ENCODE data around the gene GRM8.
A peak's percentile ranks its signal among the peaks of the same experiment; 100 is the strongest.

The GRM8 gene

GRCh38 chr7:126776498-126776897 is 476.2 kb downstream of the GRM8 start:
- no peak for DNase-seq (ENCODE audit: low read depth, low spot score)
- H3K27ac ChIP-seq = no peak overlapping the region

GRCh38 chr7:126774077-126774476 is 478.7 kb downstream of the GRM8 start:
- H3K27ac ChIP-seq = no peak overlapping the region
- no peak for DNase-seq (ENCODE audit: low read depth, low spot score)

- no peak for DNase-seq (ENCODE audit: low read depth, low spot score)
- H3K27ac ChIP-seq = no peak overlapping the region
These were observed 483.9 kb downstream of the GRM8 start for GRCh38 chr7:126768836-126769235.

DNA sequence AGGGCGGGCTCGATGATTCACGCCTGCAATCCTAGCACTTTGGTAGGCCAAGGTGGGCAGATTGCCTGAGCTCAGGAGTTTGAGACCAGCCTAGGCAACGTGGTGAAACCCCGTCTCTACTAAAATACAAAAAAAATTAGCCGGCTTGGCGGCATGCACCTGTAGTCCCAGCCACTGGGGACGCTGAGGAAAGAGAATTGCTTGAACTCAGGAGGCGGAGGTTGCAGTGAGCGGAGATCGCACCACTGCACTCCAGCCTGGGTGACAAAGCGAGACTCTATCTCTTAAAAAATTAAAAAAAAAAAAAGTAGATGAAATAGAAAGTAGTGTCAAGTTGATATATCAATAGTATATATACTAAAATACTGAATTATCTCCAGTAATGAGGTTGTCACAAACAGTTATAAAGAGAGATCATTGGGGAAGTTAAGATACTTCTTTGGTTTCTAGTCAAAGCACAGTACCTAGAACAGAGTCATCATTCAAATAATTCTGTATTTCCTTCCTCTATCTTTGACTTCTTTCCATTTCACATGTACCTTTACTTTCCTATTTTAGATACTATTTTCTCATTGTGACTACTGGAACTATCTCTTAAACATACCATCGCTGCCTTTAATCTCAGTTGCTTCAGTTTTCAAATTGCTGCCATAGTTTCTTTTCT is 491.7 kb downstream of the GRM8 start:
- DNase-seq (ENCODE audit: low read depth, low spot score) = no peak
- no peak overlapping the region for H3K27ac ChIP-seq

DNA sequence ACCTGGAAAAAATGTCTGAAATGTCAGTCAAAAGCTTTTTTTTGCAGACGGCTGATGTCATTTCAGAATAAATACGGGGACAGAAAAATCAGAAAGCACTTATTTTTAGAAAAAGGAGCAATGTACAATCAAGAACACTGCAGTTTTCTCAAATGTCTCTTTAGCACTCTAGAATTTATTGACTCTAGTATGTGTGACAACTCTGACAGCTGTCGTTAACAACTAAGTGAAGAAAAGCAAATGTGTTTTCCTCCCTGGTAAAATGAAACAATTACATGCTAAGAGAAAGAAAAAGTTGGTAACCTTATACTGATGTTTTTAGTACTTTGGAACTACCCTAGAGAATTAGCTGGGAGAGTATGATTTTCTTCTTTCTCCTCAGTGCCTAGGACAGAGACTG is 497.4 kb downstream of the GRM8 start:
- no peak overlapping the region for H3K27ac ChIP-seq
- no peak for DNase-seq (ENCODE audit: low read depth, low spot score)

DNA sequence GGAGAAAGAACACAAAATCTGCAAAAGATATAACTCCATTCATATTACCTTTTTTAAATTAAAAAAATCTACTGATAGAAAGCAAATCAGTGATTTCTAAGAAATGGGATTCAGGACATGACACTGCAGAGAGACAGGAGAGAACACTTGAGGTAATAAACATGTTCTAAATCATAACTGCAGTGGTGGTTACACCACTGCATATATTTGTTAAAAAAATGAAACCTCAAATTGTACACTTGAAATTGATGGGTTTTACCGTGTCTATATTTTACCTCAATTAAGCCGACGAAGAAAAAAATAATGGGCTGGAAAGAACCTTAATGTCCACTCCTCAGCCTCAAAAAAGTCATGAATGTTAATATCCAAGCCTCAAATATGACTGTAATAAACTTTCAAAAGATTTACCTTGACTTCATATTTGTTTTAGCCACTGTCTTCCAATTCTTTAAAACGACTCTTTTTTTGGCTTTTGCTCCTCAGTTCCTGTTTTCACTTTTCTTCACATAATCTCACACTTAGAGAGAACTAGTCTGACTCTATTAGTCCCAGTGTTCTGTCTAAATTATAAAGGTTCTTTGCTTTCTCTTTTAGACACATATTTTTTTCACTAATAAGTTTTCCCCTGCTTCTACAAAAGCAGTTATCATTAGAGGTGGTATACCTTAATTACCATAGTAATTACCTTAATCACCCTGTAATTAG is 502.4 kb downstream of the GRM8 start:
- no peak for DNase-seq (ENCODE audit: low read depth, low spot score)
- H3K27ac ChIP-seq = no peak overlapping the region

DNA sequence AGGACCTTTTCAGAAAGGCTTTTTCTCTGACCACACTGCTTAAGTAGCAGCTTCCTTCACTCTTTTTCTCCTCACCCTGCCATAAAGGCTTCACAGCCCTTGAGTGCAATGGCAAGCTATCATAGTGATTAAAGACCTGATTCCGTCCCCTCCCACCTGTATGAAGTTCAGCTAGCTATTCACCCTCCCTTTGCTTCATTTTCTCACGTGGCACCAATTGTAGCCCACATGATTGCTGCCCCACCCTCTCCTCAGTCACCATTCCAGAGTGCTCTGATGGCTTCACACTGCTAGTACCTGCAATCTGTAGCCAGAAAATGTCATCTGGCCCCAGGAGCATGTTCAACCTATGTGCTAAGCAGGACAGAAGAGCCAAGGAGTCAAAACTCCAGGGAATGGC is 523.8 kb downstream of the GRM8 start:
- no peak for DNase-seq (ENCODE audit: low read depth, low spot score)
- H3K27ac ChIP-seq = no peak overlapping the region

DNA sequence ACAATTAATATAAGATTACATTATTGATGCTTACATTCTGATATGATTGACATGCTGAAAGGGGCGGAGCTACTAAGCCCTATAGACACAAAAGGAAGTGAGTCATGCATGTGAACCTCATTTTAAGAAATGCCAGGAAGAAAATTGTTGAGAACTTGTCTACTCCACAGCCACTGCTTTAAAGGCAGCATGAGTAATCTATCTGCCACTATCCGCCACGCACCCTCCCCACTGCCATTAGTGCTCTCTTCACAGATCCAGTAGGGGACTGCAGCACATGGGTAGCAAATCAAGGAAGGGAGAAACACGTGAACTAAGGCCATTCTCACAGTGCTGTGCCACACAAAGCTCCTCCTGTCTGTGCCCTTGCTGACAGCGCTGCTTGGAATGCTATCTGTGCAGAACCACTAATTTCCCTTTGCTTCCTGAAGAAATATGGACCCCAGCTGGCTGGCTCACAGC is 524.8 kb downstream of the GRM8 start:
- DNase-seq (ENCODE audit: low read depth, low spot score) = peak; percentile 33
- peak overlapping the region; percentile 33 for H3K27ac ChIP-seq

DNA sequence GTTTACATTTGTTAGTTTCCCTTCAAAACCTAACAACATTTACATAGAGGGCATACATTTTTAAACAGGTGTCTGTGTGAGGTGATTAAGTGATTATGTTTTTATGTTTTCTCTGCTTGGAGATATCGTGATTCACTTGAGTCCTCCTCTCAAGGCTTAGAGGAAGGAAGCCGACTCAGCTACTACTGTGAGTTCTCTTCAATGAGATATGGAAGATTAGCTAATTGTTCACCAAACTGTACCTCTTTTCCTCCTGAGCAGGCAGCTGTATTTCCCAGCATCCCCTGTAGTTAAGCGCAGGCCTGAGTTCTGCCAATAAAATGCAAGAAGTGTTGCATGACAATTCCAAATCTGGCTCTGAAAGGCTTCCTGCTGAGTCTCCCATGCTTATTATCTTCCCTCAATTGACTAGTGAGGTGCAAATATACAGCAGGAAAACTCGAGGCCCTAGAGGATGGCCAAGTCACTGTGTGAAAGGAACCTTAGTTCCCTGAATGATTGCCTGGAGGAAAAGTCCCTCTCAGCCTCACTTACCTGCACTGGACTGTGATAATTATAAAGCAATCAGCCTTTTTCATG is 528.7 kb downstream of the GRM8 start:
- no peak for DNase-seq (ENCODE audit: low read depth, low spot score)
- H3K27ac ChIP-seq = no peak overlapping the region

DNA sequence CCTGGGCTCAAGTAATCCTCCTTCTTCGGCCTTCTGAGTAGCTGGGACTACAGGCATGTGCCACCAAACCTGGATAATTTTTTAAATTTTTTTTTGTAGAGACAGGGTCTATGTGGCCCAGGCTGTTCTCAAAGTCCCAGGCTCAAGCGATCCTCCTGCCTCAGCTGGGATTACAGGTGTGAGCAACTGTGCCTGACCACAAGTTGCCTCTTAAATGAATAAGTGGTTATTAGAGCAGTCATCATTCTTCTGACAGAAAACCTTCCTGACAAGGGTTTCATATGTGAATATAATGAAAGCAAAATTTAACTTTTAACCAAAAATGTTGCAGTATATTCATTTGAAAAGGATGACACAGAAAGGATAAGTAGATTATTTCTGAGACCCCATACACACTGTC is 532.5 kb downstream of the GRM8 start:
- no peak overlapping the region for H3K27ac ChIP-seq
- DNase-seq (ENCODE audit: low read depth, low spot score) = no peak

GRCh38 chr7:126718419-126718818 is 534.3 kb downstream of the GRM8 start:
- no peak overlapping the region for H3K27ac ChIP-seq
- DNase-seq (ENCODE audit: low read depth, low spot score) = no peak

DNA sequence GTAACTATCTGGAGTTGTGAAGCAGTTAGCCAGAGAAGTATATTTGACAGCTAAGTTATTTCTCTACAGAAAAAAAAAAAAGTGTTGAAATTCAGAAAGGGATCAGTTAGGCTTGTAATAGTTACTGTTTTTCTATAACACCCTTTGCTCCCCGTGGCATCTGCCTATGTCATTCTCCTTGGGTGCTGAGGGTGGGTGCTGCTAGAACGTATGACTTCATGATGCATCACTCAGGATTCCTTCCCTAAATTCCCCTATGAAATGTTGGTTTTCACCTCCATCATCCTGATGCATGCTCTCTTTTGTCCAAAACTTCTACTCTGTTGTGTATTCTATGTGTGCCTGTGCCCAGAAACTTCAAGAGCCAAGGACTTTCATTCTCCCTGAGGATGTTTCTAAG is 536.4 kb downstream of the GRM8 start:
- H3K27ac ChIP-seq = no peak overlapping the region
- no peak for DNase-seq (ENCODE audit: low read depth, low spot score)

GRCh38 chr7:126715076-126715475 is 537.7 kb downstream of the GRM8 start:
- DNase-seq (ENCODE audit: low read depth, low spot score) = no peak
- no peak overlapping the region for H3K27ac ChIP-seq

DNA sequence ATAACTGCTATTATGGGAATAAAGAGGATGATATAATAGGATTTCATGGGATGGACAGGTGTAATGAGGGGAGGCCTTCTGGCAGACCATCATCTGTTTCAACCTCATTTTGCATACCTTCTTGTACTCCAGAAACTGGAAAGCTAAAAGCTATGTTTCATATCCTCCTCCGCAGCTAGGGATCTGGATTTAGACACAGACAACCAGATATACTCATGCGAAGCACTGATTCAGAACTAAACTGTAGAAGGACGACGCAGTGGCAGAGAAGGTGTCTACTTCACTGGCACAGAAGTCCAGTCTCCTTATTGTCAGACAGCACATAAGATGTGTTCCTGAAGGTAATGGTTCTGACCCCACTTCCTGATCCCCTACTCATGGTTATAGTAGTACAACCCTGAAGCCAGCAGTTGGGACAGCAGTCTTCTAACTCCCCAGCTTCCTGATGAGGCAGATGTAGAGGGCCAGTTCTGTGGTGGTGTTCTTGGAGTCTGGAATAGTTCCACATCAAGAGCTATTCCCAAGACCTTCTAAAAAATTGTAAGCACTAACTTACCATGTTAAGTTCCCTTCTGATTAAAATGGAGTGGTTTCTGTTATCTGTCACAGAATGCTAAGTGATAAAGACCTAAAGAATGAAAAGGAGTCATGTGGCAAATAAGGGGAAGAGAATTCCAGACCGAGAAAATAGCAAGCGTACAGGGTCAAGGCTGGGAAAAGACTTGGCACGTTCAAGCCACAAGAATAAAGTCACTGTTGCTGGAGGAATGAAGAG is 550.3 kb downstream of the GRM8 start:
- H3K27ac ChIP-seq = no peak overlapping the region
- no peak for DNase-seq (ENCODE audit: low read depth, low spot score)

GRCh38 chr7:126700807-126701604 is 551.7 kb downstream of the GRM8 start:
- DNase-seq (ENCODE audit: low read depth, low spot score) = peak; percentile 93

GRCh38 chr7:126699707-126700106 is 553.0 kb downstream of the GRM8 start:
- no peak for DNase-seq (ENCODE audit: low read depth, low spot score)
- peak overlapping the region; percentile 84 for H3K27ac ChIP-seq

More at GRCh38 chr7:126700807-126701604, 551.7 kb downstream of the GRM8 start:
- peak overlapping the region; percentile 84 for H3K27ac ChIP-seq

DNA sequence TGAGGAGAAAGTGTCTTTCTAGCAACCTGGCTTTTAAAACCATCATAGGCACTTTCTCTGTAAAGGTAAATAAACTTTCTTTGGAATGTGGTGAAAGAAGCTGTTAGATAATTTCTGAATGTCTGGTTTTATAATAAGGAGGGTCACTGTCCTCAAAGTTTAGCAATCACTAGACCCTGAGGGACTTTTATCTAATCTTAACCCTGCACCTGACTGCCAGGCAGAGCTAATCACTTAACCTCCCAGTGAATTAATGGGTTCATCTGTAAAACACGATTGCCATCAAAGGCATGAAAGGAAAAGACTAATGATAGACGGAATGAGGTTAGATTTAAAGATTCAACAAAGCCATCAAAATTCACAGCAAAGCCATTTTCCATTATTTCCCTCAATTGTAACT is 553.8 kb downstream of the GRM8 start:
- DNase-seq (ENCODE audit: low read depth, low spot score) = no peak
- peak overlapping the region; percentile 84 for H3K27ac ChIP-seq

DNA sequence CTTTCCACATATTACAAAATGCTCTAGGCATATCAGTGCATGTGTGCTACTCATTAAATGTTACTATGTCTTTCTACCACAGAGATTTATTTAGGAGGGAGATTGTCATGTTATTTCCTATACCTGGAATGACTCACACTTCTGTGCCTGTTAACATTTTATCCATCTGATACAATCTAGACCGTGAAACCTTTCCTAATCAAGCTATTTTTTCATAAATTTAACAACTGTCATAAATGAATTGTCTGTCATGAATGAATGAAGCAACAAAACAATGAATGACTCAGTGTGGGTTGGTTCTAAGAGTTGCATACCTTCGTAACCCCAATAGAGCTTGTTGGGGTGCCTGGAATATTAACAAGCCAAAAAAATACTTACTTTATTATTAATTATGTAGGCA is 554.3 kb downstream of the GRM8 start:
- DNase-seq (ENCODE audit: low read depth, low spot score) = peak; percentile 53
- H3K27ac ChIP-seq = peak overlapping the region; percentile 84

GRCh38 chr7:126696256-126697038 is 556.3 kb downstream of the GRM8 start:
- no peak overlapping the region for H3K27ac ChIP-seq
- no peak for DNase-seq (ENCODE audit: low read depth, low spot score)

Measured in epithelial cell of prostate (primary cell).